Kidney (tissue), 14 donors: ENCODE results near the gene INHA. TPM values are rescaled to one million over a fixed set of nuclear protein-coding genes. Genes with fewer than 3 reads are reported as not detected.

ENCODE experiments used
- DNase-seq, 5 donors: peaks; one replicate each; pipeline ENCODE4 v3.0.0-alpha.2; 2013 to 2020
- FAIRE-seq: peaks from 2 replicates; lab custom pipeline; 2012; peaks lifted over from hg19 to GRCh38; lab: Jason Lieb, UNC
- H3K27ac ChIP-seq, 2 donors: one replicate each; pipeline ENCODE4 v1.7.0; 2013; ENCODE audit warnings: low read depth in 2 of 2, low read length in 2 of 2, inconsistent platforms in 1 of 2
- H3K27me3 ChIP-seq: one replicate; pipeline ENCODE4 v1.7.1; 2013; ENCODE audit warnings: low read length, inconsistent platforms; ENCODE audit not compliant: control insufficient read depth, insufficient read depth
- H3K36me3 ChIP-seq, 3 donors: one replicate each; pipeline versions ENCODE4 v1.7.0 to v1.7.1; 2013; ENCODE audit warnings: low read length in 3 of 3, control low read depth in 1 of 3, inconsistent platforms in 1 of 3; ENCODE audit not compliant: insufficient read depth in 3 of 3, control insufficient read depth in 2 of 3
- H3K4me1 ChIP-seq, 3 donors: one replicate each; pipeline versions ENCODE4 v1.7.0 to v1.7.1; 2013; ENCODE audit warnings: low read length in 3 of 3, inconsistent platforms in 1 of 3, low read depth in 1 of 3; ENCODE audit not compliant: control insufficient read depth in 2 of 3, insufficient read depth in 2 of 3
- H3K4me3 ChIP-seq, 3 donors: one replicate each; pipeline versions ENCODE4 v1.7.0 to v1.8.1; 2013; ENCODE audit warnings: low read length in 3 of 3, control low read depth in 1 of 3, inconsistent platforms in 1 of 3
- H3K9ac ChIP-seq, 3 donors: one replicate each; pipeline versions ENCODE4 v1.7.0 to v1.7.1; 2013; ENCODE audit warnings: low read length in 3 of 3, control low read depth in 1 of 3, inconsistent platforms in 1 of 3
- H3K9me3 ChIP-seq, 3 donors: one replicate each; pipeline versions ENCODE4 v1.7.0 to v1.7.1; 2013; ENCODE audit warnings: low read length in 3 of 3, control low read depth in 1 of 3, inconsistent platforms in 1 of 3; ENCODE audit not compliant: control insufficient read depth in 2 of 3, insufficient read depth in 1 of 3
- intact Hi-C: fragments of 100-400 bp; cut with DNase I; formaldehyde crosslinking; loops from one replicate; pipeline ENCODE4 v1.11.1; 2022
- polyA plus RNA-seq: library from polyadenylated mRNA; stranded (reverse); fragments of 350-450 nt; fragmentation: Illumina TruSeq; extraction: RNeasy Lipid Tissue Mini Kit (QIAGEN cat#74804); gene quantifications from one replicate; pipeline ENCODE4 v1.2.3, GENCODE V29; 2014; ENCODE audit warnings: low read depth, low replicate concordance; ENCODE audit not compliant: insufficient read depth
- total RNA-seq: library from RNA; stranded (reverse); fragmentation: NEBNext Ultra II Directional; extraction: Animal tissue kit (Norgen Biotek cat#: 25700); gene quantifications from one replicate; pipeline ENCODE4 v1.2.1, GENCODE V29; 2021
- TF ChIP-seq, protein P1 (sequence below): IDR thresholded peaks from 3 replicates; pipeline ENCODE4 v1.5.1; 2012; ENCODE audit warnings: mild to moderate bottlenecking, moderate library complexity, borderline replicate concordance; ENCODE audit not compliant: insufficient read depth; ENCODE audit errors: extremely low read depth
- donor health status: control.
- donor health status: control.
- donor health status: control.
- donor health status: control.
- donor health status: control.
- donor health status: DM: yes; HTN: yes; CAD: no.
- donor health status: Normal renal cell carcinoma (clear cell type).

INHA gene
- total and polyA plus RNA-seq, 2 donors from 2014 or later = 1.2 to 2.5 TPM

DNA sequence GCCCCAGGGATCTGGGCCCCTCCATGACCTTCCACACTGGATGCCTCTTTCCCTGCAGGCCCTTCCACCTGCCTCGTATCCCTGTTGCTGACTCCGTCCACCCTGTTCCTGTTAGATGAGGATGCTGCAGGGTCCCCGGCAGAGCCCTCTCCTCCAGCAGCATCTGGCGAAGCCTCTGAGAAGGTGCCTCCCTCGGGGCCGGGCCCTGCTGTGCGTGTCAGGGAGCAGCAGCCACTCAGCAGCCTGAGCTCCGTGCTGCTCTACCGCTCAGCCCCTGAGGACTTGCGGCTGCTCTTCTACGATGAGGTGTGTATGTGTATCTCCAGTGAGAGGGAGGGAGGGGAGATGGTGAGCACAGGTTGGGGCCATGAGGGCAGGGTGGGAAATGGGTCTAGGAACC is 42.9 kb downstream of the INHA start:
- peak in 1 of 5 donors; percentile 46 for DNase-seq
- Histone ChIP-seq H3K4me1 (no peaks in the 10 kb centered on the region), H3K4me3 (no peak overlapping the region), H3K27me3 (no peaks in the 10 kb centered on the region), H3K27ac (no peak overlapping the region), H3K36me3 (peaks cover 0 to 31% (median 11%) of the 10 kb centered on the region in 3 donors), H3K9me3 (no peaks in the 10 kb centered on the region), H3K9ac (no peak overlapping the region)
- intact Hi-C loops = no loop called here
- no peak for FAIRE-seq
- TF ChIP-seq, protein P1, sequence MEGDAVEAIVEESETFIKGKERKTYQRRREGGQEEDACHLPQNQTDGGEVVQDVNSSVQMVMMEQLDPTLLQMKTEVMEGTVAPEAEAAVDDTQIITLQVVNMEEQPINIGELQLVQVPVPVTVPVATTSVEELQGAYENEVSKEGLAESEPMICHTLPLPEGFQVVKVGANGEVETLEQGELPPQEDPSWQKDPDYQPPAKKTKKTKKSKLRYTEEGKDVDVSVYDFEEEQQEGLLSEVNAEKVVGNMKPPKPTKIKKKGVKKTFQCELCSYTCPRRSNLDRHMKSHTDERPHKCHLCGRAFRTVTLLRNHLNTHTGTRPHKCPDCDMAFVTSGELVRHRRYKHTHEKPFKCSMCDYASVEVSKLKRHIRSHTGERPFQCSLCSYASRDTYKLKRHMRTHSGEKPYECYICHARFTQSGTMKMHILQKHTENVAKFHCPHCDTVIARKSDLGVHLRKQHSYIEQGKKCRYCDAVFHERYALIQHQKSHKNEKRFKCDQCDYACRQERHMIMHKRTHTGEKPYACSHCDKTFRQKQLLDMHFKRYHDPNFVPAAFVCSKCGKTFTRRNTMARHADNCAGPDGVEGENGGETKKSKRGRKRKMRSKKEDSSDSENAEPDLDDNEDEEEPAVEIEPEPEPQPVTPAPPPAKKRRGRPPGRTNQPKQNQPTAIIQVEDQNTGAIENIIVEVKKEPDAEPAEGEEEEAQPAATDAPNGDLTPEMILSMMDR = no peak

DNA sequence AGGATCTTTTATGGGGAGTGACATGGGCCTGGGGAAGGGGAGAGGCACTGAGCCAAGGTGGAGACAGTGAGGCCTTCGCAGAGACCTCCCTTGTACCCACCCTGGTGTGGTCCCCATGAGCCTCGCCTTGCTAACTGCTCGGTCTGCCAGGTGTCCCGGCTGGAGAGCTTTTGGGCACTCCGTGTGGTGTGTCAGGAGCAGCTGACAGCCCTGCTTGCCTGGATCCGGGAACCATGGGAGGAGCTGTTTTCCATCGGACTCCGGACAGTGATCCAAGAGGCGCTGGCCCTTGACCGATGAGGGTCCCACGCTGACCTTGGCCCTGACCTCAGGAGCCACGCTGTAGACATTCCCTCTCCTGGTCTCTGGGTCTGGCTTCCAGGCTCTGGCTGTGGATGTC is 43.8 kb downstream of the INHA start:
- H3K9ac ChIP-seq = no peak overlapping the region
- intact Hi-C loops = no loop called here
- H3K4me1 ChIP-seq = no peaks in the 10 kb centered on the region
- H3K27ac ChIP-seq = no peak overlapping the region
- H3K9me3 ChIP-seq = no peaks in the 10 kb centered on the region
- peak in 1 of 5 donors; percentile 49 for DNase-seq
- FAIRE-seq = no peak
- no peak overlapping the region for H3K4me3 ChIP-seq
- peaks cover 0 to 27% (median 11%) of the 10 kb centered on the region in 3 donors for H3K36me3 ChIP-seq
- H3K27me3 ChIP-seq = no peaks in the 10 kb centered on the region
- TF ChIP-seq, protein P1 = no peak

DNA sequence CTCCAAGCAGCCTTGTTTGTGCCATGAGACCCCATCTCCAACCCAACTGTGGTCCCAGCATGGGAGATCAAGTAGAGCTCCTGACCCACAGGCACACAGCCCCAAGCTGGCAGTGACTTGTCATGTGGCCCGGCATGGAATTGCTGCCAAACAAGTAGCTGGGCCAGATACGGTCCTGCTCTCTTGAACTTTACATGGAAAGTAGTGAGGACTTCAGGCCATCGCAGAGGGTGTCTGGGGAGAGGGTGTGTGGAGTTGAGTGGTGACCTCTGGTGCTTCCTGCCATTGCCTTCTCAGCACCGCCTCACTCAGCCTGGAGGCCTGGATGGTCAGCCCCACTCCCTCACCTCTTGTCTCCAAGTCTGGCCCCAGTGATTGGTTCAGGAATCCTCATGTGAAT is 44.4 kb downstream of the INHA start:
- no peaks in the 10 kb centered on the region for H3K4me1 ChIP-seq
- DNase-seq (peak in 1 of 5 donors; percentile 26), FAIRE-seq (no peak)
- TF ChIP-seq, protein P1 = no peak
- H3K9ac ChIP-seq = no peak overlapping the region
- intact Hi-C loops = no loop called here
- H3K27me3 ChIP-seq = no peaks in the 10 kb centered on the region
- H3K36me3 ChIP-seq = peaks cover 0 to 25% (median 11%) of the 10 kb centered on the region in 3 donors
- H3K4me3 ChIP-seq = no peak overlapping the region
- no peak overlapping the region for H3K27ac ChIP-seq
- H3K9me3 ChIP-seq = no peaks in the 10 kb centered on the region

GRCh38 chr2:219618733-219619122 is 46.6 kb downstream of the INHA start:
- DNase-seq = peak in 1 of 5 donors; percentile 12
- TF ChIP-seq, protein P1 = no peak
- H3K27ac ChIP-seq = no peak overlapping the region
- peaks cover 0 to 15% (median 5%) of the 10 kb centered on the region in 3 donors for H3K36me3 ChIP-seq
- H3K4me1 ChIP-seq = no peaks in the 10 kb centered on the region
- FAIRE-seq = no peak
- H3K9ac ChIP-seq = no peak overlapping the region
- no peaks in the 10 kb centered on the region for H3K9me3 ChIP-seq
- intact Hi-C loops = no loop called here
- H3K4me3 ChIP-seq = no peak overlapping the region
- H3K27me3 ChIP-seq = no peaks in the 10 kb centered on the region
